Activated gamma-delta T cell treated with anti-CD3 and anti-CD28 coated beads, Interleukin-2, amount 50 U/mL, for 16 hours (primary cell): ENCODE results near the gene PROM1.

ENCODE experiments used
- DNase-seq: peaks from one replicate; pipeline ENCODE4 v3.0.0-alpha.2; 2020; ENCODE audit warnings: low read depth

PROM1 gene

DNA sequence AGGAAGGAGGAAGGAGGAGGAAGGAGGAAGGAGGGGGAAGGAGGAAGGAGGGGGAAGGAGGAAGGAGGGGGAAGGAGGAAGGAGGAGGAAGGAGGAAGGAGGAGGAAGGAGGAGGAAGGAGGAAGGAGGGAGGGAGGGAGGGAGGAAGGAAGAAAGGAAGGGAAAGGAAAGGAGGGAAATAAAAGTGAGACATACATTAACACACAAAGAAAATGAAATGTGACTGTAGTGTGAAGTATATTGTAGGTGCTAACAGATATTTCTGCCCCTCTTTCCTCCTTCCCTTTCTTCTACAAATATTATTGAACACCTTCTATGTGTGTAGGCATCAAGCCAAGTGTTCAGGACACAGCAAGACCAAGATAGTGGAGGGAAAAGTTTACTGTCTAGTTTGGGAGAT, 26.4 kb upstream of the PROM1 start:
- DNase-seq, result no peak

GRCh38 chr4:16109256-16109655, 25.4 kb upstream of the PROM1 start:
- no peak for DNase-seq

DNA sequence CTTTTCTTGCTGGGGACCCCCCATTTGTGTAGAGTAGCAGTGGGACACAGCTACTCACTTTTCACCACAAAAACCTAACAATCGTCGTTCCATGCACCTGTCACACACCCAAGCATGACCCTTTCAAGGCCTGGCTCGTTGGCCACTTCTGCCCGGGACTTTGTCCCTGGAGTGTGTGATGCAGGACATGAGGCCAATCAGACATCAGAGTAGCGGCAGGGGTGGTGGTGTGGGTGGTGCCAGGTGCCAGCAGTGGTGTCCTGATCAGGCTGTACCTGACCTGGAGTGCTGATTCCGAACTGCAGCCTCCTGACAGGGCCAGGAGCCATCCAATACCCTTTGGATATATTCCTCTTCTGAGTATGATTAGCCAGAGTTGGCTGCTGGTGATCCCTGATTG, 23.1 kb upstream of the PROM1 start:
- no peak for DNase-seq

DNA sequence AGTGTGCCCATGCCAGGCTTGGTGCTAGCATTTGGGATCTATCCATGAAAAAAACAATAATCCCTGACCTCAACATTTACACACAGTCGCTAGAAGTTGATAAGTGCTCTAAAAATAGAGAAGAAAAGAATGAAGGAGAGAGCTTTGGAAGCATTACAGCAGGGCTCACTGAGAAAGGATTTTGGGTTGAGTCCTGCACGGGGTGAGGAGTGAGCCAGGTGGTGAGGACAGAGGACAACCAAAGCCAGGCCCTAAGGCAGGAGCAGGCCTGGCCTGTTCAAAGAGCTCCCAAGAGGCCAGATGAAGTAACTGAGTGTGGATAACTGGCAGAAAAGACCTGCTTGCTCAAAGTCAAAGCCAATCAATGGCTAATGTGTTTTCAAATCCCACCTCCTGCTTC, 20.7 kb upstream of the PROM1 start:
- DNase-seq, result no peak

GRCh38 chr4:16102356-16102755, 18.5 kb upstream of the PROM1 start:
- DNase-seq, result no peak

- no peak for DNase-seq
Measured at GRCh38 chr4:16100833-16101232, 17.0 kb upstream of the PROM1 start.

- no peak for DNase-seq
Measured at GRCh38 chr4:16092682-16093319, 9.0 kb upstream of the PROM1 start.

DNA sequence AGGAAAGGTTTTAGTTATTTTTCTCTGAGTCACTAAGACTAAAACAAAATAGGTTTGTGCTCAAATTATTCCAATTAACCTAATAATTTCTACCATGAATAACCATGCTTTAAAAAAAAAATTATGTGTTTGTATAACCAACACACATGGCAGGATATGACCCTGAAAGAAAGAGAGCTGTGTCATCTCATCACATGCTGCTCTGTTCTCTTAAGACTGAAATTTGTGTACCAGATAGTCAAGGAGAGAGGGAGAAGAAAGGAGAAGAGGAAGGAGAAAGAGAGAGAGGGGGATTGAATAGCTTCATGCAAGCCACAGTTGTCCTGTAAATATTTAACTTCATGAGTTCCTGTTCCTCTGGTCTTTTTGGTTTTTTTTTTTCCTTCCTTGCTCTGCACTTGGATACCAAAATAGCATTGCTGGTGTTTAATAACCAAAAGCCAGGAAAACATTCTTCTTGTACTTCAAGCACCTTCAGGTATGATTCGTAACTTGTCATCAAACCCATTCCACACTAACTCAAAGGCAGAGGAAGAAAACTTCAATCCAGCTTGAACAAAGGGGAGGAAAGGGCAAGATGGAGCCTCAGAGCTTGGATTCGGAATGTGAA, 6.4 kb upstream of the PROM1 start:
- DNase-seq, result no peak

DNA sequence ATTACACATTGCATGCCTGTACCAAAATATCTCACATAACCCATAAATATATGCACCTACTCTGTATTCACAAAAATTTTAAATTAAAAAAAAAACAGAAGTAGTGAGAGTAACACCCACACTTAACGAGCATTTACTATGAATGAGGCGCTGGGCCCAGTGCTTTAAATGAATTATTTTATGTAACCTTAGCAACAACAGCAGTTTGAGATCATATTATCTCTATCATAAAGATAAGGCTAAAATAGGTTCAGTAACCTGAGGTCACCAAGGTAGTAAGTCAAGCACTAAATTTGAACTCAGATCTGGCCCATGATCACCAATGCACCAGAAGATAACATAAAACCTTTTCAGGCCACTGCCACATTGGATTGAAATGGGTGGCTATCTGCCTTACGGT, 5.3 kb upstream of the PROM1 start:
- DNase-seq, result no peak

GRCh38 chr4:16088601-16089000, 4.8 kb upstream of the PROM1 start:
- no peak for DNase-seq

DNA sequence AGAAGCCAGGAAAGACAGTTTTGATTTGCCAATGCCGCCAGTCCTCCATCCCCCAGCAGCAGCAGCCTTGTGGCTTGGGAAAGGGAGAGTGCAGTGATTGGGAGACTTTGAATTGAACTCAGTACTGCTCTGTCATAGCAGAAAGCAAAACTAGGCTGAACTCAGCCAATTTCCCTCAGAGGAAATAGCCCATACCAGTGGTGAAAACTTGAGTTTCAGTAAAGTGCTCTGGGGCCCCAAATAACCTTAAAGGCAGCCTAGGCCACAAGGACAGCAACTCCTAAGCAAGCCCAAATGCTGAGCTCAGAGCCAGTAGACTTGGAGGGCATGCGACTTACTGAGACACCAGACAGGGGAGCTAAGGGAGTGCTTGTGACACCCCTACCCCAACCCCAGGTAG, 2.0 kb upstream of the PROM1 start:
- no peak for DNase-seq

DNA sequence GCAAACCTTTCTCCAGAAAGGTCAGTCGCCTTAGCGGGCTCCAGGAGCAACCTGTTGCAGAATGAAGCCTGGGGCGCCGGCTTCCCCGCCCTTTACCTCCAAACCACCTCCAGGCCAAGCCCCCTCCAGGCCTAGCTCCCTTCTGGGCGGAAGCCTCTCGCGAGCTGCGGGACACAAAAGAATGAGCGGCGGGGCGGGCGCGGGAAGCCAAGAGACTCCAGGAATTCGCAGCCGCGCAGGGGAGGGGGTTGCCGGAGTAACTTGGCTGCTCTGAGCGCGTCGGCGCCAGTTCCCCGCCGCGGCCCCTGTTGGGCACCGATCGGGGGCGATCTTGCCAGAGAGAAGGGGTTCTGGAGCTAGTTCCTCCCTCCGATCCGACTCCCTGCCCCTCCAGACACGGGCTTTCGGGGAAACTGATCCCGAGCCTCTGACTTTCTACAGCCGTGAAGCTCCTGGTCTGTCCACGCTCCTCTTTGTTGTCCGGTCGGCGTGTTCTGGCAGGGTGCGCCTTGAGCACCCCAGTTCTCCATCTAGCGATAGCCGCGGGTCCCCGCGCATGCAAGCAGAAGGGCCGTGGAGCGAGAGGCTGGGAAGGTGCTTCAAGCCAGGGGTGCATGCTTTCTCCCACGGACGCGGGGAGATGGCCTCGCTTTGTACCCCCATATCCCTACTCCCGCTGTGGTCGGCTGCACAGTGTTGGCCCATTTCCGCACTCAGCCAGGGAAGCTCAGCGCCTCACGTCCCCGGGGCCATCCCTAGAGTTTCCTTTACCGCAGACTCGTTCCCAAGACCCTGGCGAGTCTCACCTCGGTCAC, 1.2 kb downstream of the PROM1 start:
- no peak for DNase-seq

- DNase-seq, result no peak
Measured at GRCh38 chr4:16082041-16082425, 1.8 kb downstream of the PROM1 start.

DNA sequence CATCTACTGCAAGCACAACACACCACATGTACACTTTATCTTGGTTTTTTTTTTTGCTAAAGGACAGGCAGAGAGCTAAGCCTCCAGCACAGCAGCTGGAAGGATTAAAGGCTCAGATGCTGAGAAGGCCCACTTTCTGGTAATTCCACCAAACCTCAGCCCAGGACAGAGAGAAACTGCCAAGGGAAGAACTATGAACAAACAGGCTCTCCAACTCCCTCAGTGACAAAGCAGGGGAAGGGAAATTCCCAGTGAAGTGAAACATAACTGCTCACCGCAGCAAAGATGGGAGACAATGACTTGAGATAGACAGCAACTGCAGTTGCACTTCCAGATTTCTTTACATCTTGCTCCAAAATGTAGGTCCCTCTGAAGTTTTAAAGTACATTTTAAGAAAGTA, 4.8 kb downstream of the PROM1 start:
- no peak for DNase-seq

DNA sequence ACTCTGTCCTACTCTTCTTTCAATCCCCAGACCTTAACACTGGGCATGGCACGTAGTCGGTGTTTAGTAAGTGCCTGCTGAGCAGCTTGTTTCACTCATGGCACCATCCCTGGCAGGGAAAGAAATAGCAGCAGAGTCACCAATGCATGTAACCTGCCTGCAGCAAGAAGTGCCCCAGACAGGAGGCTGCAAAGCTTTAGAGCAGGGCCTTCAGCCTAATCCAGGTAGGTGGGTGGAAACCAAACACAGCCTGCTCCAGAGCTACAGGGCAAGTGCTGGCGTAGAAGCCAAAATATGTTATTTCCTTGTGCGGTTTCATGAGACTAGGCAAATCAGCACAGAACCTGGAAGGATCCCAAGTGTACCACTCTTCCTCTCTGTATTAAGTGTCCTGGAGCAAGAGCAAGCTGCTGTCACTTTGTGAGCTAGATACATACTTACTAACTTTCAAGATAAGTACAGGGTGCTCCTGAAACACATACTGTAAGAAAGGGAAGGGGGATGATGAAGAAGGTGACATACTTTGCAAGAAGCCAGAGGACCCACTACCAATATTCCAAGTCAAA, 5.5 kb downstream of the PROM1 start:
- DNase-seq, result no peak

GRCh38 chr4:16077786-16078185, 6.0 kb downstream of the PROM1 start:
- DNase-seq, result no peak

- no peak for DNase-seq
Measured at GRCh38 chr4:16075975-16076757, 7.7 kb downstream of the PROM1 start.

DNA sequence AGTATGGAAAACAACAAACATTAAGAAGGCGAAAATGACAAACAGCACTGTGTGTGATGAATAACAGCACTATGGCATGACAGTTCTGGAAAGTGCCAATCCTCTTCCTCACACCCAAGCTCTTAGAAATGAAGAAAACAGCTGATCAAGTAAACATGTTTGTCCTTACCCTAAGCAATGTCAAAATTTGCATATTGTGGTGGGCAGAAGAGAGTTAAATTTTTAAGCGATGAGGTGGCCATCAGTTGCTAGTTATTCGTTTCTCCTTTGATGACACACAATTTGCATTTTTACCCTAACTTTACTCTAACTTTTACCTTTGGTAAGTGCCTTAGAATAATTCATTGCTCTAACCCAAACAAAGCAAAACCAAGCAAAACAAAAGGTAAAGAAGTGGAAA, 8.8 kb downstream of the PROM1 start:
- no peak for DNase-seq

DNA sequence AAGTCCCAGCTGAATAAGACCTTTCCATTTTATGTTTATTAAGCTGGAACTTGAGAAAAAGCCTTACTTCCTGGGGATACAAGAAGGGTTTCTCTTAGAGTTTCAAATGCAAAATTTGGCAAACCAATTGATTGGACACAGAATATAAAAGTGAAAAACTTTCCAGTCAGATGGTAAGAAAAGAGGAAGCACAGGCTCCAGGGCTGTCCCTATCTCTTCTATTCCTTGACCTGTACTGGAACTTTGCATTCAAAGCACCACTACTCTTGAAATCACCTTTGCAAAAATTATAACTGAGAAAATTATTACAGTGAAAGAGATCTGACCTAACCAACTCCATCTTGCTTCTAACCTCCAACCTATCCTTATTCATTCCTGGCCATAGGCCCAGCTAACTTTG, 11.7 kb downstream of the PROM1 start:
- no peak for DNase-seq

GRCh38 chr4:16070203-16070602, 13.6 kb downstream of the PROM1 start:
- DNase-seq, result no peak

DNA sequence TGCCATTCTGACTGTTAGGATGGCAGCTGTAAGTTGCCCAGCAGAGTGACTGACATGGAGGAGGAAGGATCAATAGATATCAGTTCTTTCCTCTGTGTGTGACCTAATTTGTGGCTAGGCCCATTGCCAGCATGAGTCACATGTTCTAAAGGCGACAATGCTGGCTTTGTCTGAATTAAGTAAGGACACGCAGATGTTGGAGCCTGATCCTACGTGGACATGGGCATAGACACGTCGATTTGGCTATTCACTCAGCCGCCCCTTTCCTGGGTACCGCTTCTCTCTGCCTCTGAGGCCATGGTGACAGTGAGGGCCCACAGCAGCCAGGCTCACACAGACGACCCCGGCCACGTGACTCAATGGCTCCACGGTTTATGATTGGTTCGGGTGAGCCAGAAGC, 16.3 kb downstream of the PROM1 start:
- DNase-seq, result no peak

DNA sequence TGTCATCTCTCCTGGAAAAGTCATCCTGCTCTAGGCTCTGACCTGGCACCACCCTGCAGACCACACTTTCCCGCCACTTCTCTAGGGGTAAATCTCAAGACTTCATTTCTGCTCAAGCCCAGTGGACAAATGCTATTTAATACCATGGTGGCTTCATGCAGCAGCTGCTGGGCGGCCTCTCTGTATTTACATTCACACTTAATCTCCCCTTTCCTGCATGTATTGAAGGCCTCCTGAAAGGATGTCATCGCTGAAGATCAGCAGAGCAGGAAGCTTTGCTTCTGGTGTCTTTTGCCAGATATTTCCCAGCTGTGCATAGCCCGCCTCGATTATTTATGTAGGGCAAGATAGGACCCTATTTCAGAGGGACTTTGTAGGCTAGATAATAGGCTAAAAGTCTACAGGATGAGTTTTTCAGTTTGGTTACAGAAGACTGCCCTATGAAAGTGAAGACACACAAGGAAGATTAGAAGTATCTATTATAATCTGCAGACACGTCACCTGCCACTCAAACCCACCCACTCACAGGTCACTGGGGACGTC, 17.2 kb downstream of the PROM1 start:
- DNase-seq, result no peak
